CD1c-positive myeloid dendritic cell (primary cell): Measurements from ENCODE around the gene RNF157.
"Not testable (repeated sequence)": the region's sequence is repeated elsewhere in the genome, so short reads cannot be mapped to it uniquely, and the experiment has no call there.

Source experiments
- DNase-seq: peaks from one replicate; pipeline ENCODE4 v3.0.0-alpha.2; 2016; ENCODE audit errors: extremely low spot score

Gene RNF157

DNA sequence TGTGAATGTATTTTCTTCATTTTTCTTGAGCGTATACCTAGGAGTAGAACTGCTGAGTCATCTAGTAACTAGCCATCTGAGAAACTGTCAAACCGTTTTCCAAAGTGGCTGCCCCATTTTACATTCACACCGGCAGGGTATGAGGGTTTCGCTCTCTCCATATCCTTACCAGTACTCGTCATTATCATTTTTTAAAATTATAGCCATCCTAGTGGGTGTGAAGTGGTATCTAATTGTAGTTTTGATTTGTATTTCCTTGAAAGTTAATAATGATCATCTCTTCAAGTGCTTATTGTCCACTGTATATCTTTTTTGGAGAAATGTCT, 6.0 kb downstream of the RNF157 start:
- no peak for DNase-seq

DNA sequence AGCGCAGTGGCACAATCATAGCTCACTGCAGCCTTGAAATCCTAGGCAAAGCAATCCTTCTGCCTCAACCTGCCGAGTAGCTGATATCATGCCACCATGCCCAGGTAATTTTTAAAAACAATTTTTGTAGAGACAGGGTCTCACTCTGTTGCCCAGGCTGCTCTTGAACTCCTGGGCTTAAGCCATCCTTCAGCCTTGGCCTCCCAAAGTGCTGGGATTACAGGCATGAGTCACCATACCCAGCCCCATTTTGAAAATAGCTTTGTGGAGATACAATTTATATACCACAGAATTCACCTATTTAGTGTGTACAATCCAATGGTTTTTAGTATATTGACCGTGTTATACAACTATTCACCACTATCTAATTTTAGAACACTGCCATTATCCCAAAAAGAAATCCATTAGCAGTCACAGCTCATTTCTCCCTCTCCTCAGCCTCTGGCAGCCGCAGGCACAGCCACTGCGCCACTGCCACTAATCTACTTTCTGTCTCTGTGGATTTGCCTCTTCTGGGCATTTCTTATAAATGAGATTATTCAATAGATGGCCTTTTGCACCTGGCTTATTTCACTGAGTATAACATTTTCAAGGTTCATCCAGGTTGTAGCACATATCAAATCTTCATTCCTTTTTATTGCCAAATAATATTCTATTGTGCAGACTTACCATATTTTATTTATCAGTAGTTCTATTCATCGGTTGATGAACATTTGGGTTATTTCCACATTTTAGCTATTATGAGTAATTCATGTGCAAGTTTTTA, 6.5 kb downstream of the RNF157 start:
- DNase-seq: no peak

DNA sequence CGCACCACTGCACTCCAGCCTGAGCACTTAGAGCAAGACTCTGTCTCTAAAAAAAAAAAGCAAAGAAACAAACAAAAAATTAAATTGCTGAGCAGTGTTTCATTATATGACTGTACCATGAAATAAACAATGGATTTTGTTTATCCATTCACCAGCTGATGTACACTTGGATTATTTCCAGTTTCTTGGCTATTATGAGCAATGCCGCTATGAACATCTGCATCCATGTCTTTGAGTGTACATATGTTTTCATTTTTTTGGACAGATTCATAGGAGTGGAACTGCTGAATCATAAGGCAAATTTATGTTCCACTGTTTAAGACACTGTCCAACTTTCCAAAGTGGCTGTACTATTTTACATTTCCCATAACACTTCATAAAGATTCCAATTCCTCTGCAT, 8.0 kb downstream of the RNF157 start:
- DNase-seq: no peak

DNA sequence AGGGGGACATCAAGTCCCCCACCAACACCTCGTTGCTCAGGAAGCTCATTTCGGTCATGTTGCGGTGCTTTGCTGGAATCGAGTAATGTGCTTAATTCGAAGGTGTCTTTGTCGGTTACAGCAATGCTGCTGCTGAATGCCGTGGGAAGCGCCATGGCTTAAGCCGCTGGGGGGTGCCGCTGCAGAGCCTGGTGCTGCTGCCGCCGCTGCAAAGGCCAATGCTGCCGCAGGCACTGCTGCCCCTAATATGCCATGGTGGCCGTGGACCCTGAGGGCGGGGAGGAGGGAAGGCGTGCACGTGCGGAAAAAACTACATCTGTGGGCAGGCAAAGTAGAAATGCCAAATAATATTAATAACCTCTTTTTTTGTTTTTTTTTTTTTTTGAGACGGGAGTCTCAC, 13.5 kb downstream of the RNF157 start:
- not testable (repeated sequence) for DNase-seq

DNA sequence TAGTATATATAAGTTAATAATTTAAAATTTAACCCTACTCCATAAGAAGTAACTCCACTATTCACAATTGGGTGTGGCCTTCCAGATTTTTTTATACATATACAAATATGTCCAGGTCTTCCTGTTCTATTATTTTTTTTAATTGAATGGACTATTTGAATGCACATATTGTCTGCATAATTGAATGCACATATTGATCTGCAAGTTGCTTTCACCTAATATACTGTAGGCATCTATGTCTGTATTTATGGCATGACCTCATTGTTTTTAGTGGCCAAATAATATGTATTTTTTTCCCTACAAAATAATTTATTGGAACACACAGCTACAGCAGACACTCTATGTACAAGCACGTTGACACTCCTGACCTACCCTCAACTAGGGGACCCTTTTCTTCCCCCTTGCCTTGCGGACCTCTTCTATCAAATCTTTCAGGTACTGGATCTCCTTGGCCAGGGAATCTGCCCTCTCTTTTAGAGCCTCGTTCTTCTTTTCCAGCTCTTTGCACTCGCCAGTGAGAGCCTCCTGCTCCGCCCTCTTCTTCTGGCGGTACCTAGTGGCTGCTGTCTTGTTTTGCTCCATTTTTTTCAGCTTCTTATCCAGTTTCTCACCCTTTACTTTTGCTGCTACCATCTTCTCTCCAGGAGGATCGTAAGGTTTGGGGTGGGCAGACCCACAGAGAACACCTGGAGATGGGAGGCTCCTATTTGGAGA, 14.8 kb downstream of the RNF157 start:
- DNase-seq: not testable (repeated sequence)

DNA sequence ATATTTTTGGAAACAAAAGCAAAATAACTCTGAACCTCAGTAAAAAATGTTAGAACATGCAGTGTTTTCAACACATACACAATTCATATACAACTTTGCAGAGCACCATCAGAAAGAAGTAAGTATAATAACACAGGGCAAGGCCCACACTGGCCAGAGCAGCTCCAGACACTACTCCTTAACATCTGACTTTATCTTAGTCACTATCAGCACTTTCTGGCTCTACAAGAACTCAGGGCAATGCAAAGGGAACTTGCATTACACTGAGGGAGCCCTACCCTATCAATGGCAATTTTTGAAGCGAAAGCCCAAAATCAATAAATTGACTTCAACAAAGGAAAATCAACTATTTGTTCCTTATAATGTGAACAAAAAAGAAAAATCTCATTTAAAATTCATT, 16.5 kb downstream of the RNF157 start:
- no peak for DNase-seq

DNA sequence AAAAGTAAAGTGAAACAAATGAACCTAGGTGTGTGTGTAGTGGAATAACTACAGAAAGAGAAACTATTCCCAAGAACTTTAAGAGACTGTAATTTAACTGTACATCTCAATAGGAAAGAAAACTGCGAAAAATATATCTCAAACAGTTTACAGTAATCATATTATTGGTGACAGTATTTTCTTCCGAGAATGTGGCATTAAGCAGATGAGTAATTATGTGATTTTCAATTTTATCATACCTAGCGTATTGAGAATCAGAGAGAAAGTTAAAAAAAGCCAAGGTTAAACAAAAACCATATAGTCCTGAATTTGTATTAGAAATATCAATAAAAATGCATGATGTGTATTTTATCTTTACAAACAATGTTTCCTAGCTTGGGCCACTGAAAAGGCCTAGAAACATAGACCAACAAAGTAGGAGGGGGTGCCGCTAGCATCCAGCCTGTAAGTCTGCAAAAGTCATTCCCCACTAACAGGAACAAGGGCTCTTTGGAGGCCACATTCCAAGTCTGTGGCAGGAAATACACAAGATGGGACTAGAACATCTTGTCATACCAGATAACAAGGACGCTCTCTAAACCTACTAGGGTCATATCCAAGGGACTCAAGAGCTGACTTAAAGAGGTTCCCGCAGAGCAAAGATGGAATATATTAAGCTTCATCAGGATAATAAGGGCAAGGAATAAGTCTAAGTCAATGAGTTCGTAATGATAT, 20.5 kb downstream of the RNF157 start:
- DNase-seq: no peak

DNA sequence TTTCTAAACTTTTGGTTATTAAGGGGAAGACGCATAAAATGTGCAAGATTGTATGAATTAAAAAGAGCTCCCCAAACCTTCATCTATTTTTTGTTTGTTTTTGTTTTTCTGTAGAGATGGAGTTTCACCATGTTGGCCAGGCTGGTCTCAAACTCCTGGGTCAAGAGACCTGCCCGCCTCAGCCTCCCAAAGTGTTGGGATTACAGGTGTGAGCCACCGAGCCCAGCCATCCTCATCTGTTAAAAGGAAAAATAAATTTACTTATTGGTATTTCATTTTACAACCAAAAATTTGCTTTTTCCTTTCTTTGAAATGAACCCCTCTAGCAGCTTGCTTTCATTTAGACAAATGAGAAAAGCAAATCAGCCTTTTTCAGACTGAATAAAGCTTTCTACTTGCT, 23.2 kb downstream of the RNF157 start:
- no peak for DNase-seq

DNA sequence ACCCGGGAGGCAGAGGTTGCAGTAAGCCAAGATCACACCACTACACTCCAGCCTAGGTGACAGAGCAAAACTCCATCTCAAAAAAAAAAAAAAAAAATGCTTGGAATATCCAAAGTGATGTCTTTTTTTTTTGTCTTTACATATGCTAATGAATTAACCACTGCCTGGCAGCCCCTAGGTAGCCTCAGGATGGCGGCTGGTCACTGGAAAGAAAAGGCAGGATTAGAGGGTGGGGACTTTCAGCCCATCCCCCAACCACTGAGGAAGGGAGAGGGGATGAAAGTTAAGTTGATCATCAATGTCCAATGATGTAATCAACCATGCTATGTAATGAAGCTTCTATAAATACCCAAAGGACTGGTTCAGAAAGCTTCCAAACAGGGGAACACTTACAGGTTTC, 26.8 kb downstream of the RNF157 start:
- DNase-seq: no peak

DNA sequence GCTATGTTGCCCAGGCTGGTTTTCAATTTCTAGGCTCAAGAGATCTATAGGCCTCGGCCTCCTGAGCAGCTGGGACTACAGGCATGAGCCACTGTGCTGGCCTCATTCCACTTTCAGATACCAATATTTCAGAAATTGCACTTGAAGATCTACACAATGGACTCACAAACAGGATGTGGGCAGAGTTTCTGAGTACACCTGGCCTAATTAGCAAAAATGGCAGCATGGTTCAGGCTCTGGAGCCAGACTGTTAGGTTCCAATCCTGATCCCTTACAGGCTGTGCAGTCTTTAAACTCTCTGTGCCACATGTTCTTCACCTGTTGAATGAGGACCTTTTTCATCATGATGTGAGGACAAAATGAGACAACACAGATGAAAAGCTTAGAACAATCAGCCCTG, 32.2 kb downstream of the RNF157 start:
- DNase-seq: no peak

DNA sequence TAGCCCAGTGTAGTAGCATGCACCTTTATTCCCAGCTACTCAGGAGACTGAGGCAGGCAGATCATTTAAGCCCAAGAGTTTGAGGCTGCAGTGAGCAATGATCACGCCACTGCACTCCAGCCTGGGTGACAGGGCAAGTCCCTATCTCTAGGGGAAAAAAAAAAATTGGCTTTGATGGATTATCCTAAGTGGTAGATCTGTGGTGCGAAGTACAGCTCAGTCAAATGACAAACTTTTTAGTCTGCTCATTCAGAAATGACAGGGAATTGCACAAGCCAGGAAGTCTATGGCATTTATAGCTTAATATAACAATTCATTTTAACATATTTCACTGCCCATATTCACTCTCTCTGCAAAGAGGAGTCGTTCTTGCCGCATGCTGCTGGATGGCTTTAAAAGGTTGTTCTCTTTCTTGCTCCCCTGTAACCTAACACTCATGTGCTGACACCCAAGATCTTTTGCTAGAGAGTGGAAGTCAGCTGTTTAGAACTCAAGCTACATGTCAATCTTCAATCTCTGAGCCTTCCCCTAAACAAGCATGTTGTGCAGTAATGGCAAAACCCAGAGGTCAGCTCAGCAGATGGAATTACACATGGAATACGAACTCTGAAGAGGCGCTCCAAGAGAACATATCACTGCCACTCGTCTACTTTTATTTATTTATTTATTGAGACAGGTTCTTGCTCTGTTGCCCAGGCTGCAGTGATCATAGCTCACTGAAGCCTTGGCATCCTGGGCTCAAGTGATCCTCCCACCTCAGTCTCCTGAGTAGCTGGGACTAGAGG, 32.8 kb downstream of the RNF157 start:
- DNase-seq: no peak

DNA sequence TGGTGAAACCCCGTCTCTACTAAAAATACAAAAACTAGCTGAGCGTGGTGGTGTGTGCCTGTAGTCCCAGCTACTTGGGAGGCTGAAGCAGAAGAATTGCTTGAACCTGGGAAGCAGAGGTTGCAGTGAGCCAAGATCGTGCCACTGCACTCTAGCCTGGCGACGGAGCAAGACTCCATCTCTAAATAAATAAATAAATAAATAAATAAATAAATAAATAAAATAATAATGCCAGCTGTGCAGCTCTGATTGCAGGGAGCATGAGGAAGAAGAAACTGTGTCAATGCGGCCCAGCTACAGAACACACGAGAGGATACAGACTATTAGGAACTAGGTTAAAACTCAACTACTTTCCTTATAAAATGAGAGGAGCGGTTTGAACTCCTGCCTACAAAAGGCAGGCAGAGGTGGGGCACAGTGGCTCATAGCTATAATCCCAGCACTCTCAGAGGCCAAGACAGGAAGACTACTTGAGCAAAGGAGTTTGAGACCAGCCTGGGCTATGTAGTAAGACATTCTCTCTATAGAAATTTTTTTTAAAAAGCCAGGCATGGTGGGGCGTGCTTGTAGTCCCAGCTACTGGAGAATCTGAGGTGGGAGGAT, 34.6 kb downstream of the RNF157 start:
- not testable (repeated sequence) for DNase-seq

DNA sequence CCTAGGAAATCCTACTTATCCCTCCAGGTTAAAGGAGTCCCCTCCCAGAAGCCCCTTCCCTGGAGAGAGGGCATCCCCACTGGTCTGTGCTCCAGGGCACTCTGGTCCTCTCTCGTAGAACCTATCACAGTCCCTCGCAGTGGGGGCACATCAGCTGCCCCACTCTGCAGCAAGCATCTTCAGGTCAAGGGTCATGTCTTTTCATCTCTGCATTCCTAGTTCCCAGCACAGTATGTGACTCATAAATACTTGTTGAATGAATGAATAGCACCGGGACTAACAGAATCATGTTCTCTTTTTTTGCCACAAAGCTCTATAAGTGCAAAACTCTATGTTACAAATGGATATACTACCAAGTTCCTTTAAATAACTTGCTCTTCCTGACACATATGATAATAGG, 36.0 kb downstream of the RNF157 start:
- no peak for DNase-seq

DNA sequence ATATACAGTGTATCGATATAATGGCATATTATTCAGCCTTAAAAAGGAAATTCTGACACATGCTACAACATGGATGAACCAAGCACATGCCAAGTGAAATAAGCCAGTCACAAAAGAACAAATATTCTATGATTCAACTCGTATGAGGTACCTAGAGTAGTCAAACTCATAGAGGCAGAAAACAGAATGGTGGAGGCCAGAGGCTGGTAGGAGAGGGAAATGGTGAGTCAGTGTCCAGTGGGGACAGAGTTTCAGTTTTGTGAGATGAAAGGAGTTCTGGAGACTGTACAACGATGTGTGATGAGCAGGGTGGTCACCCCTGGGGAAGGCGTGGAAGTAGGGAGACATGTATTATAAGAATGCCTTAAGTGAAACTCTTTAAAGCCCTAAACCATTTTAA, 39.9 kb downstream of the RNF157 start:
- no peak for DNase-seq

DNA sequence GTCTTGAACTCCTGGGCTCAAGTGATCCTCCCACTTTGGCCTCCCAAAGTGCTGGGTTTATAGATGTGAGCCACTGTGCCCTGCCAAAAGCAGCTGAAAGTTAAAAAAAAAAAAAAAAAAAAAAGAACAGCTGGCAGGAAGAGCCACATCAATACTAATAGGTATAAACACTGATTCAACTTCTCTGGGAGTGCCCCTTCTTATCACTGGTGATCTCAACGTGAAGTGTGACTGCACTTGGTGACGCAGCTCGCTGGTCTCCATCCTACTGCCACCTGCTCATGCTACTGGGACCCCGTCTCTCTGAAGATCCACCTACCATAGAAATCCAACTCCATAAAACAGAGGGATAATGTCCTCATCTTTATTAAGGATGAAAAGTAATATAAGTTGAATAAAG, 40.8 kb downstream of the RNF157 start:
- no peak for DNase-seq

DNA sequence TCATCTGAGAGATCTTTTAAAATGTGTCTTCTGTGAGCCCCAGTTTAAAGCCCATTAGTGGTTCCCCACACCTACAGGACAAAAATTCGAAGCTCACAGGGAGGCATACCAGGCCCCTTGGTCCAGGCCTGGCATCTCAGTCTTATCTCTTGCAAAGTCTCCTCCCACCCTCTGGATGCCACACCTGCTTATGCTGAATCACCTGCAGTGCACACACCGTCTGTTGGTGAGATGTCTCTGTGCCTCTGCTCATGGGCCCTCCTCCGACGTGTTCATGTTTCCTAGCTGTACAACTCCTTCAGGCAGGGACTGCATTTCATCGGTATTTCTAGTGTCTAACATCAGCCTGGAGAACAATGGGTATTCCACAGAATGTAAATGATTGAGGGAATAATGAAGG, 41.6 kb downstream of the RNF157 start:
- DNase-seq: no peak

DNA sequence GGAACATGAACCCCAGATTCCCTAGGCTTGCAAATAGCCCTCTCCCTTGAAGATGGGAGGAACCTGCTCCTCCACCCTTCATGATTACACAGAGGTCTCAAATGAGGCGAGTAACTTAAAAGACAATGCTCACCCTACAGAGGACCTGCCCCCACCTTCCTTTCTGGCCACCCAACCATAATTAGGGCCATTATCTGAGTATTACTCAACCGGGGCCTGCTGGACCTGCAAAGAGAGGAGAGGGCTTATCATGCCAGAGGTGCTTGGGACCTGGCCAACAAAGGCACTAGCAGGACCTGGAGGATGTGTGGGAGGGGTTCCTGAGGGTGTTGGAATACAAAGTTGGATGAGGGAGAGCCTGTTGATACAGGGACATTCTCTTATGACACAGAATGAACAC, 42.4 kb downstream of the RNF157 start:
- no peak for DNase-seq

DNA sequence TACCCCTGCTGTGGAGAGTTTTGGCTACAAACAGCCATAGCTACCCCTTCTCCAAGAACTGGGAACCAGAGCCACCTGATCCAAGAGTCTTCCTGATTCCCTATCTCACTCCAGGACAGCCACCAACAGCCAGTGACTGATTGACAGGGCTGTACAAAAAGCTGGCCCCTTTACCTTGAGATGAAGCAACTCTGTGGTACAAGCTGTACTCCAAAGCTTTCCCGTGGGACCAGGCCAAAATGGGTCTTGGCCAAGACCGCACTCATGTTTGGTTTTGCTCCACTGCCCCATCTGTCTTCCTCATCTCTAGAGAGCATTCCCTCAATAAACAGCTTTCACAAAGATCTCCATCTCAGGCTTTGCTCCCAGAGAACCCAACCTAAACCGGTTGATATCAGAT, 43.6 kb downstream of the RNF157 start:
- DNase-seq: no peak

DNA sequence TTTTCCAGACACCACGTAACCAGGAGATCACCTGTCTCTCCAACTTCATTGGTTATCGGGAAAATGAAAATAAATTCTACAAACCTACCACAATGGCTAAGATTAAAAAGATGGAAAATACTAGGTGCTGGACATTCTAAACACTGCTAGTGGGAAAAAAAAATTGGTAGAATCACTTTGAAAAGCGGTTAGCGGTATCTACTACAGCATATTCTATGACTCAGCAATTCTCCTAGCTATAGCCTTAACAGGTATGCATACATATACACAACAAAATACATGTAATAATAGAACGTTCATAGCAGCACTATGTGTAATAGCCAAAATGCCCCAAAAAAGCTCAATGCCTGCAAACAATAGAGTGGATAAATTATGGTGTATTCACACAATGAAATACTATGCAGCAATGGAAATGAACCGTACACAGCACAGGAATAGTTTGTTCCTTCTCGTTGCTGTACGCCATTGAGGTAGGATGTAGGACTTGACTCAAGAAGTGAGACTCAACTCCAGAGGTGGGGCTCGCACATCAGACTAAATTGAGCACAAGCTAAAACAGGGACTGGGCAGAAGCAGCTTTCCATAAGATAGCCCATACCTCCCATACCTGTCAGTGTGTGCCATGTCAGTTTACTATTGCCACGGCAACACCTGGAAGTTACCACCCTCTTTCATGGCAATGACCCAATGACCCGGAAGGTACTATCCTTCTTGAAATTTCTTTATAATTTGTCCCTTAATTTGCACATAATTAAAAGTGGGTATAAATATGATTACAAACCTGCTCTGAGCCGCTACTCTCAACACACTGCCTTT, 44.8 kb downstream of the RNF157 start:
- no peak for DNase-seq

DNA sequence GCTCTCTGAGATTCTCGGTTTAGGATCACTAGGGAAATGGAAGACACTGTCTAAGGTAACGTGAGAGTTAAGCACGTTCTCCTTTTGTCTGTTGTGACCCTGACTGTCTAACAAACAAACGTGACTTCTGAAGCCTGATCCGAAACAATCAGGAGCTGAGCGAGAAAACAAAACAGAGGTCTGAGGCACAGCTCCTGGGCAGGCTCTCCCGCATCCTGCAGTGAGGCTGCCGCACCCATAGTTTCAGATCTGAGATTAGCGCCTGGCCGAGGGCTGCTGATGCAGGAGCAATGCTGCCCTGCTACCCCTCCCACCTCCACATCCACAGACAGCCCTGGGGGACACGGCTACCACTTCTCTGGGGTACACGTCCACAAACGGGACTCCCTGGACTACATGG, 46.7 kb downstream of the RNF157 start:
- DNase-seq: no peak

DNA sequence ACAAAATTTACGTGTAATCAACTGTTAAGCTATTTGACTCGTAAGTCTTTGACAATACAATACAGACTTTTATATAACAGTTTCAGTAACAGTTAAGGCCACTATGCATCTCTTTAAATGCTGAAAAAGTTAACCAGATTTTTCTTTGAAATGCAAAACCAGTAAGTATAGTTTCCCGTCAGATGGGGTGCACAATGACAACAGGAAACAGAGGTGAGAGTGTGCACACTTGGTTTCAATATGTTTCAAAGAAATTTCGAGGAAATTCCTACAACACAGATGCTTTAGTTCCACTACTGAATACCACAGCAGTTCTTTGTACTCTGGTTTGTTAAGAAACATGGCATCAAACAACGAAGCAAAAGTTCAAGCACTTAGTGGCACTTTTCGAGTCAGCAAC, 48.4 kb downstream of the RNF157 start:
- DNase-seq: peak; percentile 59
